ENCODE measurements around the gene ATP6V0E2.
"Not testable (repeated sequence)": the region's sequence is repeated elsewhere in the genome, so short reads cannot be mapped to it uniquely, and the experiment has no call there.

The ATP6V0E2 gene

GRCh38 chr7:149880638-149881311, 7.0 kb downstream of the ATP6V0E2 start:
- no peak for DNase-seq

- no peak for DNase-seq
Observed at GRCh38 chr7:149881328-149882247, 7.8 kb downstream of the ATP6V0E2 start.

- DNase-seq: no peak
Observed at GRCh38 chr7:149882248-149883047, 8.7 kb downstream of the ATP6V0E2 start.

GRCh38 chr7:149883048-149883438, 9.3 kb downstream of the ATP6V0E2 start:
- no peak for DNase-seq

- DNase-seq: no peak
Observed at GRCh38 chr7:149883452-149883861, 9.7 kb downstream of the ATP6V0E2 start.

- DNase-seq: no peak
Observed at GRCh38 chr7:149884016-149884415, 10.2 kb downstream of the ATP6V0E2 start.

GRCh38 chr7:149884541-149884940, 10.8 kb downstream of the ATP6V0E2 start:
- DNase-seq: no peak

GRCh38 chr7:149885191-149886017, 11.6 kb downstream of the ATP6V0E2 start:
- no peak for DNase-seq

GRCh38 chr7:149886018-149886415, 12.2 kb downstream of the ATP6V0E2 start:
- no peak for DNase-seq

GRCh38 chr7:149887311-149887710, 13.5 kb downstream of the ATP6V0E2 start:
- no peak for DNase-seq

- DNase-seq: not testable (repeated sequence)
Observed at GRCh38 chr7:149890715-149891114, 16.9 kb downstream of the ATP6V0E2 start.

GRCh38 chr7:149894957-149895356, 21.2 kb downstream of the ATP6V0E2 start:
- DNase-seq: not testable (repeated sequence)

- not testable (repeated sequence) for DNase-seq
Observed at GRCh38 chr7:149907776-149908376, 34.1 kb downstream of the ATP6V0E2 start.

- not testable (repeated sequence) for DNase-seq
Observed at GRCh38 chr7:149910219-149910618, 36.5 kb downstream of the ATP6V0E2 start.

GRCh38 chr7:149912126-149912525, 38.4 kb downstream of the ATP6V0E2 start:
- DNase-seq: not testable (repeated sequence)

- DNase-seq: not testable (repeated sequence)
Observed at GRCh38 chr7:149926414-149926813, 52.6 kb downstream of the ATP6V0E2 start.
